Gastroesophageal sphincter (tissue), 4 donors: ENCODE measurements around the gene PREX1. TPM values are rescaled to one million over a fixed set of nuclear protein-coding genes. Genes with fewer than 3 reads are reported as not detected.
"Not testable (repeated sequence)": the region's sequence is repeated elsewhere in the genome, so short reads cannot be mapped to it uniquely, and the experiment has no call there.

Experiments
- ATAC-seq: fragments of 150-250 bp; one replicate; pipeline ENCODE4 v1.9.1; 2016; ENCODE audit warnings: mild to moderate bottlenecking, moderate library complexity
- H3K27ac ChIP-seq, 4 donors: fragments of 200-600 bp; sonication (generic) in 3 of 4; 1 replicate in 3 of 4; 2 replicates in 1 of 4; pipeline ENCODE4 v1.5.1; 2016 to 2019
- H3K27me3 ChIP-seq: fragments of 200-600 bp; sonication (generic); one replicate; pipeline ENCODE4 v1.5.1; 2019
- H3K36me3 ChIP-seq, 2 donors: fragments of 200-600 bp; sonication (generic); one replicate each; pipeline ENCODE4 v1.5.1; 2019; ENCODE audit warnings: control low read depth in 1 of 2
- H3K4me1 ChIP-seq, 3 donors: fragments of 200-600 bp; sonication (generic); 1 replicate in 2 of 3; 2 replicates in 1 of 3; pipeline ENCODE4 v1.5.1; 2016 to 2019; ENCODE audit warnings: control low read depth in 2 of 3
- H3K4me3 ChIP-seq, 2 donors: fragments of 200-600 bp; sonication (generic); one replicate each; pipeline ENCODE4 v1.5.1; 2019; ENCODE audit warnings: mild to moderate bottlenecking in 1 of 2, moderate library complexity in 1 of 2
- H3K9me3 ChIP-seq, 3 donors: fragments of 200-600 bp; sonication (generic); one replicate each; pipeline ENCODE4 v1.5.1; 2017 to 2019; ENCODE audit warnings: control low read depth in 2 of 3
- EP300 ChIP-seq: sonication (generic); formaldehyde crosslinking; IDR thresholded peaks from one replicate; pipeline ENCODE4 v1.6.1; 2017; ENCODE audit warnings: antibody characterized with exemption, mild to moderate bottlenecking
- POLR2A ChIP-seq, 2 donors: fragments of 450-650 bp; IDR thresholded peaks; one replicate each; pipeline ENCODE4 v1.6.1; 2017; ENCODE audit warnings: antibody characterized with exemption in 2 of 2, mild to moderate bottlenecking in 2 of 2, moderate library complexity in 1 of 2
- POLR2AphosphoS5 ChIP-seq: sonication (generic); formaldehyde crosslinking; IDR thresholded peaks from one replicate; pipeline ENCODE4 v1.6.1; 2017; ENCODE audit warnings: antibody characterized with exemption
- WGBS, 2 donors: methylation state at CpG; one replicate each; pipeline ENCODE4 v1.1.5; 2018; ENCODE audit warnings: low coverage in 1 of 2; 5-methylcytosine and 5-hydroxymethylcytosine counted together
- total RNA-seq, 4 donors: library from RNA; depleted of rRNA; stranded (reverse); fragments of >200 nt; gene quantifications; one replicate each; pipeline ENCODE4 v1.1.0, GENCODE V29; 2016
- TF ChIP-seq, protein P1 (sequence below), 4 experiments: fragments of 200-600 bp in 2 of 4; fragments of 450-650 bp in 2 of 4; sonication (generic) in 1 of 4; IDR thresholded peaks; one replicate each; pipeline ENCODE4 v1.5.1; 2017 to 2019; ENCODE audit warnings: antibody characterized with exemption in 4 of 4, mild to moderate bottlenecking in 2 of 4, moderate library complexity in 2 of 4

The PREX1 gene
- total RNA-seq, 4 donors from 2014 or later = 16.3 to 35.7 (median 20.0) TPM

DNA sequence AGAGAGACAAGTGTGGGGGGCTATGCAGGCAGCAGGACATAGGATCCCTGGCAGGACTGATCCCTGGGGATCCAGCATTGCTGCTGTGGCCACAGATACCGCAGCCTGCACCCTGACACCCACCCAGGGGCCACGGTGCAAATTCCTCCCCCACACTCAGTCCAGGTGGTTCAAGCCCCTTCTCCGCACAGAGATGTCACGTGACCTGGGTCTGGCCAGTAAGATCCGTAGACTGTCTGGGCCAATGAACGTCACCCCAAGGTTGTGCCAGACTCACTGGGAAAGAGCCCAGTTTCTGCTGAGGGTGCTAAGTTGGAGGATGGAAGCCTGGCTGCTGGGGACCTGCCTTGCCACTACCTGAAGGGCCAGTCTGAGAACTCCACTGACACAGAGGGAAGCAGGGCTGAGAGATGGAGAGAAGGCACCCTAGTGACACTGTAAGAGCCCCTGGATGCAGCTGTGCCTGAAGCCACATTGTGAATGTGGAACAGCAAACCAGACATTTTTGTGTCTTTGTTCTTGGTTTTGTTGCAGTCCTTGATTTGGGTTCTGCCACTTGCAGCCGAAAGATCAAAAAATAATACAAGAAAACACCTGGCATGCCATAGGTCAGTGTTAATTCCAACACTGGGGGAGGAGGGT, 228.6 kb downstream of the PREX1 start:
- H3K4me1 ChIP-seq = no peaks in the 10 kb centered on the region
- ATAC-seq = no peak
- WGBS, 2 donors = 81% methylated on average over 3 of the region's 7 CpGs; no CpG with 5 or more reads in 1 of the 2 donors
- peaks cover 0 to 10% (median 0%) of the 10 kb centered on the region in 3 donors for H3K9me3 ChIP-seq
- no peak overlapping the region for H3K27ac ChIP-seq
- no peaks in the 10 kb centered on the region for H3K36me3 ChIP-seq
- TF ChIP-seq POLR2AphosphoS5 (no peak), POLR2A (IDR thresholded peaks at IDR 0.05) (no peak), EP300 (no peak)
- TF ChIP-seq, protein P1, sequence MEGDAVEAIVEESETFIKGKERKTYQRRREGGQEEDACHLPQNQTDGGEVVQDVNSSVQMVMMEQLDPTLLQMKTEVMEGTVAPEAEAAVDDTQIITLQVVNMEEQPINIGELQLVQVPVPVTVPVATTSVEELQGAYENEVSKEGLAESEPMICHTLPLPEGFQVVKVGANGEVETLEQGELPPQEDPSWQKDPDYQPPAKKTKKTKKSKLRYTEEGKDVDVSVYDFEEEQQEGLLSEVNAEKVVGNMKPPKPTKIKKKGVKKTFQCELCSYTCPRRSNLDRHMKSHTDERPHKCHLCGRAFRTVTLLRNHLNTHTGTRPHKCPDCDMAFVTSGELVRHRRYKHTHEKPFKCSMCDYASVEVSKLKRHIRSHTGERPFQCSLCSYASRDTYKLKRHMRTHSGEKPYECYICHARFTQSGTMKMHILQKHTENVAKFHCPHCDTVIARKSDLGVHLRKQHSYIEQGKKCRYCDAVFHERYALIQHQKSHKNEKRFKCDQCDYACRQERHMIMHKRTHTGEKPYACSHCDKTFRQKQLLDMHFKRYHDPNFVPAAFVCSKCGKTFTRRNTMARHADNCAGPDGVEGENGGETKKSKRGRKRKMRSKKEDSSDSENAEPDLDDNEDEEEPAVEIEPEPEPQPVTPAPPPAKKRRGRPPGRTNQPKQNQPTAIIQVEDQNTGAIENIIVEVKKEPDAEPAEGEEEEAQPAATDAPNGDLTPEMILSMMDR (IDR thresholded peaks at IDR 0.05) = no peak
- H3K27me3 ChIP-seq = no peaks in the 10 kb centered on the region
- H3K4me3 ChIP-seq = no peak overlapping the region

DNA sequence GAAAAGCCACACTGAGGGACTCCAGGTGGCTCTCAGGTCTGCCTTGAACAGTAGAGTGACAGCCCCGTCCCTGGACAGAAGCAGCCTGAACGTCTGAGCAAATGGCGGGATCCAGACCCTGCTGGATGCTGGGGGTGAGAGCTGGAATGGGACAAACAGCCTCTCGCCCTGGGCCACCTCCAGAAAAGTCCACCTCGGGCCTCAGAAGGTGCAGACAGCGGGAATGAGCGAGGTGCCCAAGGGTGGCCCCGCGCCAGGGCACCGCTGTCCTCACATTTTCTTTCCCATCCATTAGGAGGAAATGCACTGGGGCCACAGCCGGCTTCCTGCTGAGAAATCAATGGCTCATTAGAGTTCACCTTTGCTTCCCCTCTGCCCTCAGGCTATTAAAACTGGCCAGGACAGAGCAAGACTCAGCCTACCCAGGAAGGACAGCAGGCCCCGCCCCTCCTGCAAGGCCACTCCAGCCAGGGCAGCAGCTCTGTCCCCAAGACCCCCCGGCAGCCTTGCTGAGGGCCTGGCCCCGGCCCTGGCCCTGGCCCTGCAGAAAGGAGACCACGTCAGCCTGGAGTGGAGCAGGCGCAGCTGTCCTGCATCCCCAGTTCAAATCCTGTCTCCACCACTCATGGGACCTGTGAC, 229.4 kb downstream of the PREX1 start:
- not testable (repeated sequence) for H3K9me3 ChIP-seq, H3K27me3 ChIP-seq, H3K36me3 ChIP-seq, H3K4me3 ChIP-seq, H3K4me1 ChIP-seq, ATAC-seq, H3K27ac ChIP-seq
- WGBS, 2 donors = 62 to 86% methylated on average over 7 to 8 of the region's 16 CpGs

DNA sequence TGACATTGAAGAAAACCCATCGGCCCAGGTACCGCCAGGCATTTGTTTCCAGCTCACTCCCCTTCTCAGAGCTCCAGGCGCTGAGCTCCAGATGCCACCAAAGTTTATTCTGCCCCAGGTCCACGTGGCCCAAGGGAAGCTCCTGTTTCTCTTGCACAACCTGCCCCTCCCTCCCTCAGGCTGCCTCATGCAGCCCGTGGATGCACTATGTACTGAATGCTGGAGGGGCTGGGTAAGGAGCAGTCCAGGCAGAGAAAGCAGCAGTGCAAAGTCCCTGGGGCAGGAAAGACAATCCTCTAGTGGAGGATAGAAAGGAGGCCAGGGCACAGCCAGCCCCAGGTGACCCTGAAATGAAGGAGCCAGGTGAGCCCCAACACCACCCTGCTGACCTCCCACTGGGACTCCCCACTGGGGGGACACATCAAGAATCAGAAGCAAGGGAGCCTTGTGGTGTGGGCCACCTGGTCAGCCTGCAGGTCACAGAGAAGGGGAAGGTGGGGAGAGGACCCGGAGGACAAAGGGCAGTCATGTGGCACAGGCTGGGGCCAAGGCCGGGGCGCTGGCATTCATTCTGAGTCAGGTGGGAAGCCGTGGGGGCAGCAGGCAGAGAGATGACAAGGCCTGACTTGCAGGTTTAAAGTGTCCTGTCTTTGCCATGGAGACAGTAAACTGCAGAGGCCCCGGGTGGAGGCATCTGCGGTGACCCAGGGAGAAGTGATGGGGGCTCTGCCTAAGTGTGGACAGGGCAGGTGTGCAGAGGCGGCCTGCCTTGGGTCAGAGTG, 230.1 kb downstream of the PREX1 start:
- no peak overlapping the region for H3K4me3 ChIP-seq
- H3K9me3 ChIP-seq = peaks cover 0 to 10% (median 0%) of the 10 kb centered on the region in 3 donors
- ATAC-seq = no peak
- 86 to 96% methylated on average over 5 to 9 of the region's 12 CpGs for WGBS, 2 donors
- no peaks in the 10 kb centered on the region for H3K36me3 ChIP-seq
- H3K27me3 ChIP-seq = no peaks in the 10 kb centered on the region
- H3K27ac ChIP-seq = no peak overlapping the region
- TF ChIP-seq POLR2AphosphoS5 (no peak), EP300 (no peak), POLR2A (IDR thresholded peaks at IDR 0.05) (no peak)
- TF ChIP-seq, protein P1 (IDR thresholded peaks at IDR 0.05) = no peak
- no peaks in the 10 kb centered on the region for H3K4me1 ChIP-seq

DNA sequence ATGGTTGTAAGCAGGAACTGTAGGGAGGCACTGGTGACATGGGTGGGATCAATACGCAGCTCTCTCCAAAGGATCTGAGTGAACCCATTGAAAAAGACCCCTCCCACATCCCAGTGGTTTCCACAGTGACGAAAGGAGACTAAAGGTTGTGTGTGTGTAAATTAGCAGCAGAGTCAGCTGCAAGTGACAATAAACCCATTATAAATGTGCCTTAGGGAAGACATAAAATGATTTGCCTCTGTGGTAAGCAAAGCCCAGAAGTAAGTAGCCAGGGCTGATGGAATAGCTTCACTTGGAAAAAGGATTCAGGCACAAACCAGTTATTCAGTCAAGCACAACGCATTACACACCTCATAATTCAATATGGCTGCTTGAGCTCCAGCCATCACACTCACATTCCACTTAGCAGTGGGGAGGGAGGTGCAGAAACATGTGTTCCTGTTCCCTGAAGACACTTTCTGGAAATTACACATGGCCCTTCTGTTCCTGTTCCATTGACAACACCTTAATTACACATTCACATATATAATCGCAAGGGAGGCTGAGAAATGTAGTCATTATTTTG, 231.4 kb downstream of the PREX1 start:
- no peak for ATAC-seq
- Histone ChIP-seq H3K4me1 (no peaks in the 10 kb centered on the region), H3K4me3 (no peak overlapping the region), H3K27me3 (no peaks in the 10 kb centered on the region), H3K36me3 (no peaks in the 10 kb centered on the region), H3K9me3 (peaks cover 0 to 4% (median 0%) of the 10 kb centered on the region in 3 donors), H3K27ac (no peak overlapping the region)
- no peak for TF ChIP-seq EP300
- TF ChIP-seq, protein P1 (IDR thresholded peaks at IDR 0.05) = no peak
- TF ChIP-seq POLR2AphosphoS5 = no peak
- TF ChIP-seq POLR2A (IDR thresholded peaks at IDR 0.05) = no peak
- 92% methylated on average over 4 of the region's 4 CpGs; no CpG with 5 or more reads in 1 of the 2 donors for WGBS, 2 donors
